Cardiac fibroblast (primary cell): Measurements from ENCODE around the gene SPACA7.

ENCODE experiments used
- DNase-seq, 2 donors: peaks; one replicate each; pipeline versions ENCODE4 v3.0.0 to v3.0.0-alpha.2; 2010; ENCODE audit warnings: low read depth in 2 of 2
- H3K4me3 ChIP-seq, 2 donors: replicated peaks in 1 of 2; 1 replicate in 1 of 2; 2 replicates in 1 of 2; pipeline ENCODE4 v1.5.1; 2011; ENCODE audit warnings: low read depth in 2 of 2, low read length in 2 of 2, mild to moderate bottlenecking in 2 of 2, moderate library complexity in 1 of 2
- TF ChIP-seq, protein P1 (sequence below): IDR thresholded peaks from one replicate; pipeline ENCODE4 v1.5.1; 2011; ENCODE audit warnings: low read depth, mild to moderate bottlenecking, low read length, inconsistent platforms

The SPACA7 gene

GRCh38 chr13:112454648-112455334, 78.6 kb downstream of the SPACA7 start:
- TF ChIP-seq, protein P1, sequence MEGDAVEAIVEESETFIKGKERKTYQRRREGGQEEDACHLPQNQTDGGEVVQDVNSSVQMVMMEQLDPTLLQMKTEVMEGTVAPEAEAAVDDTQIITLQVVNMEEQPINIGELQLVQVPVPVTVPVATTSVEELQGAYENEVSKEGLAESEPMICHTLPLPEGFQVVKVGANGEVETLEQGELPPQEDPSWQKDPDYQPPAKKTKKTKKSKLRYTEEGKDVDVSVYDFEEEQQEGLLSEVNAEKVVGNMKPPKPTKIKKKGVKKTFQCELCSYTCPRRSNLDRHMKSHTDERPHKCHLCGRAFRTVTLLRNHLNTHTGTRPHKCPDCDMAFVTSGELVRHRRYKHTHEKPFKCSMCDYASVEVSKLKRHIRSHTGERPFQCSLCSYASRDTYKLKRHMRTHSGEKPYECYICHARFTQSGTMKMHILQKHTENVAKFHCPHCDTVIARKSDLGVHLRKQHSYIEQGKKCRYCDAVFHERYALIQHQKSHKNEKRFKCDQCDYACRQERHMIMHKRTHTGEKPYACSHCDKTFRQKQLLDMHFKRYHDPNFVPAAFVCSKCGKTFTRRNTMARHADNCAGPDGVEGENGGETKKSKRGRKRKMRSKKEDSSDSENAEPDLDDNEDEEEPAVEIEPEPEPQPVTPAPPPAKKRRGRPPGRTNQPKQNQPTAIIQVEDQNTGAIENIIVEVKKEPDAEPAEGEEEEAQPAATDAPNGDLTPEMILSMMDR, result no peak
- no peak overlapping the region for H3K4me3 ChIP-seq
- no peak for DNase-seq

GRCh38 chr13:112455476-112456059, 79.4 kb downstream of the SPACA7 start:
- no peak overlapping the region for H3K4me3 ChIP-seq
- DNase-seq, result no peak
- TF ChIP-seq, protein P1, result no peak

GRCh38 chr13:112456138-112457056, 80.2 kb downstream of the SPACA7 start:
- no peak for DNase-seq
- TF ChIP-seq, protein P1, result no peak
- no peak overlapping the region for H3K4me3 ChIP-seq

DNA sequence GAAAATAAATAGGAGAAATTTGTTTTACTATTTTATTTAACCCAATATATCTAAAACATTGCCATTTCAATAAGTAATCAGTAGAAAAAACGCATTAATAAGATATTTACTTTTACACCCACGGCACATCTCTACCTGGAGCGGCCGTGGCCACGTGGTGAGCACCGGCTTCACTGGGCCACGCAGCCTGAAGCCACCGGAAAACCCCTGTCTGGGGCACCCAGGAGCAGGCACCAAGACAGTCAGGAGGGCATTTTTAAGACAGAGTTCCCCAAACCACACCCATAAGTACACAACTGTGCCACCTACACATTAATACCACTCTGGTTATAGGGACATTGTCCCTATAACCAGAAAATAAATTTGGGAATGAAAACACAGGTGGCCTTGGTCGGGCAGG, 80.9 kb downstream of the SPACA7 start:
- DNase-seq, result no peak
- H3K4me3 ChIP-seq, result no peak overlapping the region
- TF ChIP-seq, protein P1, result no peak

DNA sequence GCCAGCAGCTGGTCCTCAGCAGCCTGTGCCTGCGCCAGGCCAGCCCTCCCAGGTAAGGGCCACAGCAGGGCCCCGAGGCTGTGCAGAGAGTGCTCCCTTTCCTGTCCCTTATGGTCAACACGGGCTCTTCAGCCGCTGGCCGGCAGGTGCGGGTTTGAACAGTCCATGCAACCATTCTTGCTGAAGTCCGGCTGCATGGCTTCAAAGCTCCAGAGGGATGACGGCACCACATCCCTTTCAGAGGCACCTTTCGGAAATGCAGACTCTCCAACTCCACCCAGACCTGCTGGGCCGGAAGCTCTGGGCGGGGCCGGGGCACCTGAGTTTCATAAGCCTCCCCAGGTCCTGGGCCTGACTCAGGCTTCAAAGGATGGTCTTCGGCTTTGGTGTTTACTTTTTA, 81.3 kb downstream of the SPACA7 start:
- TF ChIP-seq, protein P1, result no peak
- DNase-seq, result no peak
- H3K4me3 ChIP-seq, result no peak overlapping the region

DNA sequence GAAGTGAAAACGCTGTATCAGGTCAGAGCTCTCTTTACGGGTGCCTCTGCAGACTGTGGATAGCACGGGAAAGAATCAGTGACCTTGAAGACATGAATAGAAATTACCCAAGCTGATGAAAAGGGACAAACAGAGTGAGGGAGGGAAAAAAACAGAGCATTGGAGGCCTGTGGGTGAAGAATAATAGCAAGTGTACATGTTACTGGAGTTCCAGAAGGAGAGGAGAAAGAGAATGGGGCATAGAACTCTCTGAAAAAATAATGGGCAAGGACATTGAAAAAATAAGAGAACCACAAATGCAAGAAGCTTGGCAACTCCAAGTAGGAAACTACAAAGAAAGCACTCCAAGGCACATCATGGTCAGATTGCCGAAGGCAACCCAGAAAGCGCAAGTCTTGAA, 86.3 kb downstream of the SPACA7 start:
- DNase-seq, result no peak
- TF ChIP-seq, protein P1, result no peak
- no peak overlapping the region for H3K4me3 ChIP-seq
